Endothelial cell (in vitro differentiated cells): Measurements from ENCODE around the gene RPTOR. TPM values are rescaled to one million over a fixed set of nuclear protein-coding genes. Genes with fewer than 3 reads are reported as not detected.

Source experiments
- DNase-seq: peaks from one replicate; pipeline ENCODE4 v3.0.0; 2021; ENCODE audit warnings: low spot score
- H3K27ac Mint-ChIP-seq: one replicate; pipeline ENCODE4 v1.8.0; 2021; ENCODE audit warnings: mixed read lengths, inconsistent platforms; ENCODE audit not compliant: unreplicated experiment
- H3K27me3 Mint-ChIP-seq: one replicate; pipeline ENCODE4 v1.8.0; 2021; ENCODE audit warnings: mild to moderate bottlenecking, moderate library complexity, mixed read lengths, inconsistent platforms; ENCODE audit not compliant: unreplicated experiment
- H3K36me3 Mint-ChIP-seq: one replicate; pipeline ENCODE4 v1.8.0; 2021; ENCODE audit warnings: mild to moderate bottlenecking, low read depth, mixed read lengths, inconsistent platforms; ENCODE audit not compliant: unreplicated experiment
- H3K4me1 Mint-ChIP-seq: one replicate; pipeline ENCODE4 v1.8.0; 2021; ENCODE audit warnings: mild to moderate bottlenecking, mixed read lengths, inconsistent platforms; ENCODE audit not compliant: unreplicated experiment
- H3K4me3 Mint-ChIP-seq: one replicate; pipeline ENCODE4 v1.8.0; 2021; ENCODE audit warnings: mild to moderate bottlenecking, mixed read lengths, inconsistent platforms; ENCODE audit not compliant: unreplicated experiment
- H3K9me3 Mint-ChIP-seq: one replicate; pipeline ENCODE4 v1.8.0; 2021; ENCODE audit warnings: mixed read lengths, inconsistent platforms; ENCODE audit not compliant: unreplicated experiment
- total RNA-seq: library from RNA; stranded (reverse); fragmentation: NEBNext Ultra II Directional; extraction: Animal tissue kit (Norgen Biotek cat#: 25700); gene quantifications from one replicate; pipeline ENCODE4 v1.2.1, GENCODE V29; 2021; ENCODE audit not compliant: unreplicated experiment
- TF ChIP-seq, protein P1 (sequence below): fragments of 200-600 bp; sonication (generic); IDR thresholded peaks from one replicate; pipeline ENCODE4 v1.5.0; 2021; ENCODE audit warnings: antibody characterized with exemption; ENCODE audit not compliant: unreplicated experiment

The RPTOR gene
- total RNA-seq, 1 donor from 2014 or later: 36.7 TPM

GRCh38 chr17:80701730-80702129 lies 157.1 kb downstream of the RPTOR start:
- Mint-ChIP-seq H3K4me3 (no peak overlapping the region), H3K36me3 (peaks cover 6% of the 10 kb centered on the region), H3K9me3 (no peaks in the 10 kb centered on the region), H3K27me3 (peaks cover 8% of the 10 kb centered on the region), H3K4me1 (peaks cover 35% of the 10 kb centered on the region), H3K27ac (no peak overlapping the region)
- DNase-seq: no peak
- TF ChIP-seq, protein P1, sequence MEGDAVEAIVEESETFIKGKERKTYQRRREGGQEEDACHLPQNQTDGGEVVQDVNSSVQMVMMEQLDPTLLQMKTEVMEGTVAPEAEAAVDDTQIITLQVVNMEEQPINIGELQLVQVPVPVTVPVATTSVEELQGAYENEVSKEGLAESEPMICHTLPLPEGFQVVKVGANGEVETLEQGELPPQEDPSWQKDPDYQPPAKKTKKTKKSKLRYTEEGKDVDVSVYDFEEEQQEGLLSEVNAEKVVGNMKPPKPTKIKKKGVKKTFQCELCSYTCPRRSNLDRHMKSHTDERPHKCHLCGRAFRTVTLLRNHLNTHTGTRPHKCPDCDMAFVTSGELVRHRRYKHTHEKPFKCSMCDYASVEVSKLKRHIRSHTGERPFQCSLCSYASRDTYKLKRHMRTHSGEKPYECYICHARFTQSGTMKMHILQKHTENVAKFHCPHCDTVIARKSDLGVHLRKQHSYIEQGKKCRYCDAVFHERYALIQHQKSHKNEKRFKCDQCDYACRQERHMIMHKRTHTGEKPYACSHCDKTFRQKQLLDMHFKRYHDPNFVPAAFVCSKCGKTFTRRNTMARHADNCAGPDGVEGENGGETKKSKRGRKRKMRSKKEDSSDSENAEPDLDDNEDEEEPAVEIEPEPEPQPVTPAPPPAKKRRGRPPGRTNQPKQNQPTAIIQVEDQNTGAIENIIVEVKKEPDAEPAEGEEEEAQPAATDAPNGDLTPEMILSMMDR: no peak

GRCh38 chr17:80702315-80703141 lies 157.9 kb downstream of the RPTOR start:
- DNase-seq: no peak
- peaks cover 8% of the 10 kb centered on the region for H3K27me3 Mint-ChIP-seq
- peaks cover 6% of the 10 kb centered on the region for H3K36me3 Mint-ChIP-seq
- TF ChIP-seq, protein P1: no peak
- no peak overlapping the region for H3K27ac Mint-ChIP-seq
- H3K9me3 Mint-ChIP-seq: no peaks in the 10 kb centered on the region
- peaks cover 28% of the 10 kb centered on the region for H3K4me1 Mint-ChIP-seq
- H3K4me3 Mint-ChIP-seq: no peak overlapping the region

DNA sequence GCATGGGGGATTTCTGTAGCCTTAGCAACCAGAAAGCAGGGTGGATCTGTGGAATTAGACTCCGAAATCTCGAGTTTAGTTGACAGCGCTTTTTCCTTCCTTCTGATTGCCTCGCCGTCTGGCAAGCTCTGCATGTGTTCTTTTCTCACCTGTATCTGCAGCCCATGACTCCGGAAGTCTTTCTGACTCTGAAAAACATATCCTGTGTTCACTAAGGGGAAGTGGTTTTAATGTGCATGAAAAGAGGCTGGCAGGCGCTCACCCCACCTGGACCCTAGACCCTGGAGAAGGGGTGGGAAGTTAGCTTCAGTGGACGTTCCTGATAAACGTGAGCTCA lies 158.5 kb downstream of the RPTOR start:
- H3K36me3 Mint-ChIP-seq: peaks cover 6% of the 10 kb centered on the region
- H3K27ac Mint-ChIP-seq: no peak overlapping the region
- H3K4me1 Mint-ChIP-seq: peaks cover 23% of the 10 kb centered on the region
- no peak overlapping the region for H3K4me3 Mint-ChIP-seq
- no peak for DNase-seq
- peaks cover 6% of the 10 kb centered on the region for H3K27me3 Mint-ChIP-seq
- H3K9me3 Mint-ChIP-seq: no peaks in the 10 kb centered on the region
- TF ChIP-seq, protein P1: no peak

GRCh38 chr17:80704381-80704819 lies 159.8 kb downstream of the RPTOR start:
- Mint-ChIP-seq H3K4me1 (peaks cover 15% of the 10 kb centered on the region), H3K27me3 (peaks cover 6% of the 10 kb centered on the region), H3K36me3 (peaks cover 10% of the 10 kb centered on the region), H3K4me3 (no peak overlapping the region), H3K27ac (no peak overlapping the region), H3K9me3 (no peaks in the 10 kb centered on the region)
- TF ChIP-seq, protein P1: no peak
- no peak for DNase-seq

DNA sequence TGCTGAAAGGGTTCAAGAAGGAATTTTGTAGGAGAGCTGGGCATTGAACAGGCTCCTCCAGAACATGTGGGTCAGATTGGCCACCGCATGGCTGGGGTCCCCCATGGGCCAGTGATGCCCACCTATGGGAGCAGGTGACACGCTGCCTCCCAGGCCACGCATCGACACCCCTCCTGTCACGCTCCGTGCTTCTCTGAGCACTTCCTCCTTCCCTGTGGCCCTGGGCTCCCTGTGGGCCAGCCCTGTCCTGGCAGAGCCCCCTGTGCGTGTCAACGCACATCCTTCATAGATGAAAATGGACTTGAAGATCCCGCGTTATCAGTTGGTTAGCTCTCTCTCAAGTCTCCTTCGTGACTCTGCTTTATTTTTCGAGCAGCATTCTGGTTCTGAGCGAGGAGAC lies 160.3 kb downstream of the RPTOR start:
- TF ChIP-seq, protein P1: no peak
- Mint-ChIP-seq H3K4me3 (no peak overlapping the region), H3K9me3 (no peaks in the 10 kb centered on the region), H3K27me3 (peaks cover 7% of the 10 kb centered on the region), H3K4me1 (peaks cover 19% of the 10 kb centered on the region), H3K36me3 (peaks cover 14% of the 10 kb centered on the region), H3K27ac (no peak overlapping the region)
- no peak for DNase-seq
